ENCODE data around the gene TSPAN14. TPM values are rescaled to one million over a fixed set of nuclear protein-coding genes. Genes with fewer than 3 reads are reported as not detected.

Gene TSPAN14
- total and polyA plus RNA-seq, 2 of the 8 experiments (the other 6 are each of a cell fraction or from before 2014, with no cell fraction given) = 47.4 to 57.8 TPM

DNA sequence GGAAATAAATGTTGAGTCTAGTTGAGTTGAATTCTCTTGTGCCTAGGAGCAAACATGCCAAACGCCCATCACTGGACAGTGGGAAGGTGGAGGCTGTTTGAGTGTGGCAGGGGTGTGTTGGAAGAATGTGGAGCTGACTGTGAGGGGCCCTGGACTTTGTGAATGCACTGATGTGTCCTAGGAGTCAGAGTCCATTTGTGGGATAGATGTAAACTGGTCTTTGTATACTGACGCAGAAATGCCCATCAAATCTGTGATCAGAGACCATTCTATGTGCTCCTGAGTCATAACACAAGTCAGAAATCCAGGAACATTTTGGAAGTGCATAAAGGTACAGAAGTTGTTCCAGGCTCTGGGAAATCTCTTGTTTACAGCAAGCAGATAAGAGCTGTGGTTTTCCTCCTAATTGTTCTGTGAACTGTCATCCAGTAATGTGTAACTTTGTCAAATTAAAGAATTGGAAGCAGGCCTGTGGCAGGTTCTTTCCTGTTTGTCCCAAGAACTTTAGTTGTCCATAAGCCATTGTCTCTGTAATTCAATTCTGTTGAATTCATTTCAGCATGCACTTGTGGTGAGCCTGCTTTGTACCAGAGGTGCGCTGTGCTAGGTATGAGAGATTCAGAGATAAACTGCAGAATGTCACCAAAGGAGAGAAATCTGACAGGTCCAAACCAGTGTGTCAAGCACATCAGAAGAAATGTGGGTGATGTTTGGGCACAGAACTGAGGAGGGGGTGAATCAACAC lies 38.2 kb upstream of the TSPAN14 start:
- ChIA-PET POLR2A (ENCODE audit: partially characterized antibody) (no interaction called here), CTCF (ENCODE audit: partially characterized antibody) (interaction anchor here (1.3 to 5.9 kb wide), 2 partner anchors 89 kb away, joined by 6 to 28 read pairs; no protein-coding TSS in a partner anchor)
- H3K23me2 ChIP-seq (ENCODE audit: low read depth, low read length) = no peaks in the 10 kb centered on the region
- TF ChIP-seq BACH1 (IDR thresholded peaks at IDR 0.05; ENCODE audit: low read length) (no peak), RNF2 (IDR thresholded peaks at IDR 0.05; ENCODE audit: borderline replicate concordance, low read depth, low read length, missing control alignments, poor library complexity, severe bottlenecking) (no peak), SP1 (IDR thresholded peaks at IDR 0.05; ENCODE audit: low read depth, low read length) (no peak), POU5F1 (IDR thresholded peaks at IDR 0.05; ENCODE audit: low read depth, low read length) (no peak), RFX5 (IDR thresholded peaks at IDR 0.05; ENCODE audit: borderline replicate concordance, low read depth, low read length) (no peak), SAP30 (IDR thresholded peaks at IDR 0.05; ENCODE audit: insufficient read depth, insufficient replicate concordance, low read length) (no peak), EP300 (IDR thresholded peaks at IDR 0.05; ENCODE audit: borderline replicate concordance in 1 of 2, low read depth in 2 of 2, low read length in 2 of 2) (no peak), BCL11A (IDR thresholded peaks at IDR 0.05; ENCODE audit: low read depth in 2 of 2, low read length in 2 of 2) (no peak), GTF2F1 (IDR thresholded peaks at IDR 0.05; ENCODE audit: borderline replicate concordance, low read depth, low read length) (no peak), PHF8 (conservative IDR thresholded peaks at IDR 0.05; ENCODE audit: low read depth, low read length) (no peak)
- TF ChIP-seq, protein P1, sequence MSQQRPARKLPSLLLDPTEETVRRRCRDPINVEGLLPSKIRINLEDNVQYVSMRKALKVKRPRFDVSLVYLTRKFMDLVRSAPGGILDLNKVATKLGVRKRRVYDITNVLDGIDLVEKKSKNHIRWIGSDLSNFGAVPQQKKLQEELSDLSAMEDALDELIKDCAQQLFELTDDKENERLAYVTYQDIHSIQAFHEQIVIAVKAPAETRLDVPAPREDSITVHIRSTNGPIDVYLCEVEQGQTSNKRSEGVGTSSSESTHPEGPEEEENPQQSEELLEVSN (IDR thresholded peaks at IDR 0.05) = no peak

More for the DNA sequence above, 38.2 kb upstream of the TSPAN14 start:
- H3K9me3 ChIP-seq (ENCODE audit: insufficient read depth in 2 of 2, low read depth in 1 of 2, low read length in 1 of 2) = no peaks in the 10 kb centered on the region
- FAIRE-seq (no peak), DNase-seq (ENCODE audit: low read depth in 1 of 2, low spot score in 2 of 2) (no peak)
- H3K18ac ChIP-seq (ENCODE audit: extremely low read depth, low read length) = no peak overlapping the region
- H3K27ac ChIP-seq (ENCODE audit: low read depth, low read length) = no peak overlapping the region
- no peak overlapping the region for H2BK12ac ChIP-seq (ENCODE audit: low read depth, low read length)
- no peak overlapping the region for H2AFZ ChIP-seq (ENCODE audit: low read length)
- H3K36me3 ChIP-seq (ENCODE audit: control insufficient read depth in 2 of 4, insufficient read depth in 4 of 4, low read length in 3 of 4) = peaks cover 0 to under 1% (median 0%) of the 10 kb centered on the region in 4 experiments; a peak in 4 of 8 replicates
- H4K5ac ChIP-seq (ENCODE audit: insufficient read length, low read depth, low read length) = no peak overlapping the region
- WGBS, 2 experiments (ENCODE audit: extremely low coverage in 1 of 2, insufficient coverage in 1 of 2, insufficient read length in 1 of 2, insufficient replicate concordance in 2 of 2, low coverage in 1 of 2, low lambda C conversion rate in 2 of 2, missing lambda C conversion rate in 1 of 2) = 86% methylated on average over 3 of the region's 3 CpGs; no CpG with 5 or more reads in 1 of the 2 experiments
- no peak overlapping the region for H3K23ac ChIP-seq (ENCODE audit: insufficient read length)
- H3K79me2 ChIP-seq (ENCODE audit: control insufficient read depth in 1 of 2, insufficient read depth in 2 of 2, low read length in 2 of 2) = peaks cover 0 to 28% of the 10 kb centered on the region in 2 experiments; a peak in 2 of 4 replicates
- H2BK5ac ChIP-seq (ENCODE audit: low read depth, low read length) = no peak overlapping the region
- no peak overlapping the region for H4K91ac ChIP-seq (replicated peaks; ENCODE audit: insufficient read length, low read length)
- no peak overlapping the region for H3K9ac ChIP-seq (replicated peaks in 1 of 4; ENCODE audit: extremely low read depth in 1 of 4, low read depth in 3 of 4, low read length in 3 of 4)
- H3K27me3 ChIP-seq (replicated peaks in 1 of 4; ENCODE audit: control insufficient read depth in 3 of 4, extremely low read depth in 1 of 4, insufficient read depth in 3 of 4, low read length in 3 of 4) = peaks cover 0 to 11% (median 1%) of the 10 kb centered on the region in 4 experiments; a peak in 4 of 7 replicates
- peak overlapping the region in 1 of 2 experiments; percentile 71; a peak in 2 of 4 replicates for H3K4me2 ChIP-seq (ENCODE audit: insufficient read depth in 1 of 2, low read depth in 2 of 2, low read length in 2 of 2)
- no peak overlapping the region for H2BK20ac ChIP-seq (ENCODE audit: low read length)
- H4K20me1 ChIP-seq (replicated peaks in 1 of 2; ENCODE audit: control insufficient read depth in 1 of 2, insufficient read depth in 2 of 2, low read length in 2 of 2) = peaks cover 18 to 44% of the 10 kb centered on the region in 2 experiments
- H2BK15ac ChIP-seq (ENCODE audit: low read length) = no peak overlapping the region
- H3K4me3 ChIP-seq (ENCODE audit: extremely low read depth in 1 of 4, insufficient read depth in 2 of 4, low read depth in 3 of 4, low read length in 4 of 4) = no peak overlapping the region
- no peak overlapping the region for H3K56ac ChIP-seq (replicated peaks; ENCODE audit: insufficient read length, low read depth, low read length)
- H3K4ac ChIP-seq (replicated peaks; ENCODE audit: insufficient read length, low read depth, low read length) = no peak overlapping the region
- H2BK120ac ChIP-seq (replicated peaks; ENCODE audit: low read depth, low read length) = no peak overlapping the region
- no peak overlapping the region for H2AK5ac ChIP-seq (ENCODE audit: low read depth, low read length)
- H3K79me1 ChIP-seq (ENCODE audit: low read depth, low read length) = peaks cover 11% of the 10 kb centered on the region
- H3K4me1 ChIP-seq (replicated peaks in 1 of 4; ENCODE audit: control insufficient read depth in 3 of 4, insufficient read depth in 4 of 4, low read length in 3 of 4) = peaks cover 4 to 22% (median 12%) of the 10 kb centered on the region in 4 experiments
- H4K8ac ChIP-seq (ENCODE audit: extremely low read depth, insufficient read depth, low read length) = no peak overlapping the region
- H3K14ac ChIP-seq (ENCODE audit: insufficient read length) = no peak overlapping the region
